GM12878 (cell line): ENCODE measurements around the gene TAF3.

ENCODE experiments used
- NFYB ChIP-seq: IDR thresholded peaks from 2 replicates; pipeline ENCODE4 v1.6.1; 2011; ENCODE audit warnings: low read depth, mild to moderate bottlenecking, low read length, improper control_type of control experiment, moderate library complexity; ENCODE audit not compliant: insufficient read depth
- SP1 ChIP-seq: IDR thresholded peaks from one replicate; pipeline ENCODE4 v1.6.1; 2011; ENCODE audit warnings: low read depth, low read length

GRCh38 chr10:7962592-7962991 lies 144.3 kb downstream of the TAF3 start:
- no peak for TF ChIP-seq SP1
- TF ChIP-seq NFYB = no peak
